Measurements from ENCODE around the gene NEK6. TPM values are rescaled to one million over a fixed set of nuclear protein-coding genes. Genes with fewer than 3 reads are reported as not detected.

The NEK6 gene
- total RNA-seq, 3 donors from 2014 or later (not counting 1 experiment from before 2014, with no cell fraction given) = 25.0 to 34.9 (median 33.0) TPM

GRCh38 chr9:124346347-124347163 lies 88.8 kb downstream of the NEK6 start:
- Histone ChIP-seq H3K27ac (ENCODE audit: low read length) (no peak overlapping the region), H3K27me3 (ENCODE audit: control insufficient read depth, insufficient read depth, low read length) (no peaks in the 10 kb centered on the region), H3K36me3 (ENCODE audit: control insufficient read depth, insufficient read depth, low read length) (peaks cover 69% of the 10 kb centered on the region), H3K9me3 (ENCODE audit: control insufficient read depth, insufficient read depth, low read length) (no peaks in the 10 kb centered on the region), H3K4me1 (ENCODE audit: control insufficient read depth, insufficient read depth, low read length) (no peaks in the 10 kb centered on the region), H3K4me3 (ENCODE audit: low read length) (no peak overlapping the region)
- Mint-ChIP-seq H3K27ac (peak overlapping the region in 1 of 2 donors; percentile 75), H3K4me1 (no peaks in the 10 kb centered on the region), H3K27me3 (ENCODE audit: low read depth in 2 of 2) (no peaks in the 10 kb centered on the region), H3K4me3 (no peak overlapping the region), H3K36me3 (no peaks in the 10 kb centered on the region), H3K9me3 (no peaks in the 10 kb centered on the region)
- ATAC-seq (no peak), DNase-seq (no peak)
- no peak for TF ChIP-seq CTCF (IDR thresholded peaks at IDR 0.05)
- intact Hi-C loops (cut with micrococcal nuclease) = no loop called here
- 77% methylated on average over 34 of the region's 34 CpGs for WGBS (ENCODE audit: insufficient coverage)

DNA sequence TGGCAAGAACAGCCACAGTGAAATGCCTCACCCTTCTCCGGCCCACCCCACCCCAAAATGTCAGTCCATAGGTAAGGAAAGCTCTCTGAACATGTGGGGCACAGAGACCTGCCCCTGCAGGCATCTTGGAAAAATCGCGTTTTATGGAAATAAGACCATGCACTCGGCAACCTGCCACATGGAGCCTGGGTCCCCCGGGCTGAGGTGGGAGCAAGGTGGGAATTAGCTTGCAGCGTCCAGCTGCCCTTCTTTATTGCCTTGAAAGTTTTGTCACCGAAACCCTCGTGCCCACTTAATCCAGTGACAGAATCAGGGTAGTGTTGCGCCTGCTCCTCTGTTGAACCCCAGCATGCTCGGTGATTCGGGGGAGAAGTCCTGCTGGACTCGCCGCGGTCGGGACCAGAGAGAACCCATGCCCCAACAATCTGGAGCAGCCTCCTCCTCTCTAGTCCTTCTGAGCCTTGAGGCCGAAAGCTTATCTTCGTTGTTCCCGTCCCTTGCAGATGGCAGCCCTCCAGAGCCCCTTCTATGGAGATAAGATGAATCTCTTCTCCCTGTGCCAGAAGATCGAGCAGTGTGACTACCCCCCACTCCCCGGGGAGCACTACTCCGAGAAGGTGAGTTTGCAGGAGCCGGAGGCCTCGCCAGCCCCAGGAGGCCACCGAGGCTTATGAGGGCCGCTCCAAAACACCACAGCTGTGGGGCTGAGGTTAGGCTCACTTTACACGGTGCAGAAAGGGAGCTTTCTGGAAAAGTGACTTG lies 89.6 kb downstream of the NEK6 start:
- intact Hi-C loops (cut with micrococcal nuclease) = no loop called here
- Histone ChIP-seq H3K36me3 (ENCODE audit: control insufficient read depth, insufficient read depth, low read length) (peaks cover 75% of the 10 kb centered on the region), H3K27me3 (ENCODE audit: control insufficient read depth, insufficient read depth, low read length) (no peaks in the 10 kb centered on the region), H3K4me1 (ENCODE audit: control insufficient read depth, insufficient read depth, low read length) (no peaks in the 10 kb centered on the region), H3K4me3 (ENCODE audit: low read length) (no peak overlapping the region), H3K27ac (ENCODE audit: low read length) (no peak overlapping the region), H3K9me3 (ENCODE audit: control insufficient read depth, insufficient read depth, low read length) (no peaks in the 10 kb centered on the region)
- Mint-ChIP-seq H3K36me3 (no peaks in the 10 kb centered on the region), H3K27ac (peak overlapping the region in 1 of 2 donors; percentile 75), H3K9me3 (no peaks in the 10 kb centered on the region), H3K4me1 (no peaks in the 10 kb centered on the region), H3K4me3 (no peak overlapping the region), H3K27me3 (ENCODE audit: low read depth in 2 of 2) (no peaks in the 10 kb centered on the region)
- ATAC-seq (no peak), DNase-seq (no peak)
- WGBS (ENCODE audit: insufficient coverage) = 95% methylated on average over 26 of the region's 26 CpGs
- TF ChIP-seq CTCF (IDR thresholded peaks at IDR 0.05) = no peak

- no peak overlapping the region for H3K4me3 Mint-ChIP-seq
Observed at GRCh38 chr9:124347968-124348358, 90.2 kb downstream of the NEK6 start.

More at GRCh38 chr9:124347968-124348358, 90.2 kb downstream of the NEK6 start:
- H3K9me3 ChIP-seq (ENCODE audit: control insufficient read depth, insufficient read depth, low read length) = no peaks in the 10 kb centered on the region
- no peaks in the 10 kb centered on the region for H3K27me3 ChIP-seq (ENCODE audit: control insufficient read depth, insufficient read depth, low read length)
- ATAC-seq (no peak), DNase-seq (no peak)
- H3K4me3 ChIP-seq (ENCODE audit: low read length) = no peak overlapping the region
- WGBS (ENCODE audit: insufficient coverage) = 97% methylated on average over 8 of the region's 8 CpGs
- peak overlapping the region in 1 of 2 donors; percentile 11 for H3K27ac Mint-ChIP-seq
- no peak overlapping the region for H3K27ac ChIP-seq (ENCODE audit: low read length)
- intact Hi-C loops (cut with micrococcal nuclease) = no loop called here
- no peaks in the 10 kb centered on the region for H3K9me3 Mint-ChIP-seq
- no peaks in the 10 kb centered on the region for H3K36me3 Mint-ChIP-seq
- no peak for TF ChIP-seq CTCF (IDR thresholded peaks at IDR 0.05)
- H3K27me3 Mint-ChIP-seq (ENCODE audit: low read depth in 2 of 2) = no peaks in the 10 kb centered on the region
- no peaks in the 10 kb centered on the region for H3K4me1 ChIP-seq (ENCODE audit: control insufficient read depth, insufficient read depth, low read length)
- no peaks in the 10 kb centered on the region for H3K4me1 Mint-ChIP-seq
- H3K36me3 ChIP-seq (ENCODE audit: control insufficient read depth, insufficient read depth, low read length) = peaks cover 80% of the 10 kb centered on the region
